ENCODE results near the gene FAP. TPM values are rescaled to one million over a fixed set of nuclear protein-coding genes. Genes with fewer than 3 reads are reported as not detected.

Gene FAP
- total RNA-seq: 10 to 100 TPM; 11.5 to 31.8 (median 31.0) TPM

GRCh38 chr2:162243294-162243693 lies at the start of gene FAP:
FAP (minus strand) TSS chr2:162243445; CDS start chr2:162243327, 118 bp downstream.
- no peak for TF ChIP-seq CTCF (IDR thresholded peaks at IDR 0.05; ENCODE audit: low read depth)

GRCh38 chr2:162291748-162292147 lies 48.5 kb upstream of the FAP start:
- TF ChIP-seq CTCF (IDR thresholded peaks at IDR 0.05; ENCODE audit: low read depth): no peak

- no peak for TF ChIP-seq CTCF (IDR thresholded peaks at IDR 0.05; ENCODE audit: low read depth)
These were observed 39.6 kb upstream of the FAP start for GRCh38 chr2:162282765-162283425.

GRCh38 chr2:162280654-162281053 lies 37.4 kb upstream of the FAP start:
- TF ChIP-seq CTCF (IDR thresholded peaks at IDR 0.05; ENCODE audit: low read depth): no peak

- TF ChIP-seq CTCF (IDR thresholded peaks at IDR 0.05; ENCODE audit: low read depth): no peak
These were observed 34.1 kb upstream of the FAP start for GRCh38 chr2:162277381-162277780.

- TF ChIP-seq CTCF (IDR thresholded peaks at IDR 0.05; ENCODE audit: low read depth): no peak
These were observed 24.8 kb upstream of the FAP start for GRCh38 chr2:162267996-162268395.

- TF ChIP-seq CTCF (IDR thresholded peaks at IDR 0.05; ENCODE audit: low read depth): no peak
These were observed 24.3 kb upstream of the FAP start for GRCh38 chr2:162267496-162267895.

Measured in subcutaneous adipose tissue (tissue), 4 donors.